ENCODE data around the gene TTLL5. TPM values are rescaled to one million over a fixed set of nuclear protein-coding genes. Genes with fewer than 3 reads are reported as not detected.

The TTLL5 gene
- total and polyA plus RNA-seq, 9 of the 15 experiments (the other 6 are each of a cell fraction or from before 2014, with no cell fraction given), result 4.1 to 18.9 (median 12.6) TPM

DNA sequence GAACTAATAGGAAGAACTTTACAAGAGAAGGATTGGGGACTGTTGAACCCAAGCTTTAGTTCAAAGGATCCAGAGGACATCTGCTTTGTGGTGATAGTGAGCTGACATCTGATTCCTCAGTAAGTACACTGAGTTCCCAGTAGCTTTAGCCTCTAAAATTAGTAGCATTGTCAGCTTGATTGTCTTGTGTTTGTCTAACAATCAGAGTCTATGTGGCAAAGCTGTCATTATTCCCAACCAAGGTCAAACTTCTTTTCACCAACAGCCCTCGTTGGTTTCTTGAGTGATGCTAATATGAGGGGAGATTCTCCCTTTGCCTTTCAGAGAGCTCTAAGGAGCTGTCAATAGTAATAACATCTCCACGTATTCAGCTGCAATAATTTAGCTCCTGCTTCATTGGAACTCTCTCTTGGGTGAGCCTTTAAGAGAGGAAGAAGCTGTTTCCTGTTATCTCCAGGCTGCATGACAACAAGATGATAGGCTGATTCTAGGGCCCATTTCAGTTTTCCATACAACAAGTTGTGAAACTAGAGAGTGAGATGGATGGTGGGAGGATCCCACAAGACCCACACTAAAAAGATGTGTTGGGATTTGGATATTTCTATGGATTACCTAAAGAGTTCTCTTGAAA lies 274.1 kb downstream of the TTLL5 start (continued):
- TF ChIP-seq, protein P1, sequence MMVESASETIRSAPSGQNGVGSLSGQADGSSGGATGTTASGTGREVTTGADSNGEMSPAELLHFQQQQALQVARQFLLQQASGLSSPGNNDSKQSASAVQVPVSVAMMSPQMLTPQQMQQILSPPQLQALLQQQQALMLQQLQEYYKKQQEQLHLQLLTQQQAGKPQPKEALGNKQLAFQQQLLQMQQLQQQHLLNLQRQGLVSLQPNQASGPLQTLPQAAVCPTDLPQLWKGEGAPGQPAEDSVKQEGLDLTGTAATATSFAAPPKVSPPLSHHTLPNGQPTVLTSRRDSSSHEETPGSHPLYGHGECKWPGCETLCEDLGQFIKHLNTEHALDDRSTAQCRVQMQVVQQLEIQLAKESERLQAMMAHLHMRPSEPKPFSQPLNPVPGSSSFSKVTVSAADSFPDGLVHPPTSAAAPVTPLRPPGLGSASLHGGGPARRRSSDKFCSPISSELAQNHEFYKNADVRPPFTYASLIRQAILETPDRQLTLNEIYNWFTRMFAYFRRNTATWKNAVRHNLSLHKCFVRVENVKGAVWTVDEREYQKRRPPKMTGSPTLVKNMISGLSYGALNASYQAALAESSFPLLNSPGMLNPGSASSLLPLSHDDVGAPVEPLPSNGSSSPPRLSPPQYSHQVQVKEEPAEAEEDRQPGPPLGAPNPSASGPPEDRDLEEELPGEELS (CRISPR knock-in tag; IDR thresholded peaks at IDR 0.05; ENCODE audit: borderline replicate concordance), result no peak
- TF ChIP-seq CREBBP (IDR thresholded peaks at IDR 0.05; ENCODE audit: low read depth, low read length) (no peak), HMG20A (CRISPR knock-in tag; conservative IDR thresholded peaks at IDR 0.05) (no peak), CBFA2T2 (conservative IDR thresholded peaks at IDR 0.05) (peak; percentile 61; the same call in 1 of the 2 replicates), MEIS2 (IDR thresholded peaks at IDR 0.05; ENCODE audit: partially characterized antibody) (peak; percentile 52), JUND (IDR thresholded peaks at IDR 0.05; ENCODE audit: borderline replicate concordance, low read depth, low read length) (0 out of 2 replicates have a peak, but pooled peaks have one; percentile 2), JUND (tag; IDR thresholded peaks at IDR 0.05; ENCODE audit: borderline replicate concordance, low read depth, low read length) (no peak; the same call in 2 of the 3 replicates), FOXK2 (conservative IDR thresholded peaks at IDR 0.05 in 1 of 2, IDR thresholded peaks at IDR 0.05 in 1 of 2; ENCODE audit: low read depth in 2 of 2) (peak; percentile 43 to 48; a peak in 2 of 4 replicates)
- TF ChIP-seq, protein P2, sequence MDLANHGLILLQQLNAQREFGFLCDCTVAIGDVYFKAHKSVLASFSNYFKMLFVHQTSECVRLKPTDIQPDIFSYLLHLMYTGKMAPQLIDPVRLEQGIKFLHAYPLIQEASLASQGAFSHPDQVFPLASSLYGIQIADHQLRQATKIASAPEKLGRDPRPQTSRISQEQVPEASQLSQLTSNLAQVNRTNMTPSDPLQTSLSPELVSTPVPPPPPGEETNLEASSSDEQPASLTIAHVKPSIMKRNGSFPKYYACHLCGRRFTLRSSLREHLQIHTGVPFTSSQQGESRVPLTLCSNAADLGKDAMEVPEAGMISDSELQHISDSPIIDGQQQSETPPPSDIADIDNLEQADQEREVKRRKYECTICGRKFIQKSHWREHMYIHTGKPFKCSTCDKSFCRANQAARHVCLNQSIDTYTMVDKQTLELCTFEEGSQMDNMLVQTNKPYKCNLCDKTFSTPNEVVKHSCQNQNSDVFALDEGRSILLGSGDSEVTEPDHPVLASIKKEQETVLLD (IDR thresholded peaks at IDR 0.05), result no peak
